SU-DHL-6 (cell line): ENCODE data around the gene TSC2.

Experiments used
- H2AFZ ChIP-seq: fragments of 200-600 bp; sonication (generic); 2 replicates; pipeline ENCODE4 v1.6.1; 2014; ENCODE audit warnings: low read depth, mild to moderate bottlenecking, moderate library complexity, mixed read lengths, antibody characterized with exemption, low read length; ENCODE audit not compliant: severe bottlenecking
- H3F3A ChIP-seq: fragments of 200-600 bp; shearing (Covaris generic); 2 replicates; pipeline ENCODE4 v1.6.0; 2016; ENCODE audit warnings: antibody characterized with exemption, mild to moderate bottlenecking; ENCODE audit not compliant: insufficient read depth
- H3K27ac ChIP-seq: fragments of 200-600 bp; sonication (generic); 2 replicates; pipeline ENCODE4 v1.5.1; 2016; ENCODE audit warnings: low read depth, mild to moderate bottlenecking, low read length, moderate library complexity, mixed read lengths
- H3K27me3 ChIP-seq: fragments of 200-600 bp; sonication (generic), shearing (Covaris generic); 2 replicates; pipeline ENCODE4 v1.6.0; 2014; ENCODE audit warnings: mild to moderate bottlenecking, low read length
- H3K36me3 ChIP-seq: fragments of 200-600 bp; sonication (generic); 2 replicates; pipeline ENCODE4 v1.6.1; 2014; ENCODE audit warnings: mild to moderate bottlenecking, low read length, mixed read lengths
- H3K4me2 ChIP-seq: fragments of 300-600, 200-600 bp; shearing (Covaris generic), sonication (generic); 2 replicates; pipeline ENCODE4 v1.6.0; 2014; ENCODE audit warnings: low read length, low read depth, mild to moderate bottlenecking; ENCODE audit not compliant: poor library complexity, severe bottlenecking
- H3K4me3 ChIP-seq: fragments of 200-600 bp; sonication (generic); 2 replicates; pipeline ENCODE4 v1.5.1; 2014; ENCODE audit warnings: antibody characterized with exemption, low read length, mild to moderate bottlenecking, mixed read lengths; ENCODE audit not compliant: insufficient read depth, poor library complexity, severe bottlenecking
- H3K79me2 ChIP-seq: fragments of 200-600 bp; sonication (generic); 2 replicates; pipeline ENCODE4 v1.6.1; 2014; ENCODE audit warnings: mild to moderate bottlenecking, low read length, moderate library complexity; ENCODE audit not compliant: insufficient read depth
- H3K9ac ChIP-seq: fragments of 200-600 bp; sonication (generic); 2 replicates; pipeline ENCODE4 v1.7.0; 2014; ENCODE audit warnings: mild to moderate bottlenecking, low read length
- H3K9me2 ChIP-seq: fragments of 200-600 bp; sonication (generic); replicated peaks from 2 replicates; pipeline ENCODE4 v1.6.1; 2014; ENCODE audit warnings: low read length; ENCODE audit not compliant: insufficient read depth
- H3K9me3 ChIP-seq: fragments of 200-600 bp; sonication (generic); 2 replicates; pipeline ENCODE4 v1.6.1; 2014; ENCODE audit warnings: low read length, mixed read lengths; ENCODE audit not compliant: insufficient read depth
- H4K20me1 ChIP-seq: fragments of 200-600 bp; sonication (generic); 2 replicates; pipeline ENCODE4 v1.6.1; 2014; ENCODE audit warnings: low read depth, mild to moderate bottlenecking, antibody characterized with exemption, low read length, moderate library complexity, mixed read lengths
- EZH2phosphoT487 ChIP-seq: fragments of 200-600 bp; sonication (generic), shearing (Covaris generic); conservative IDR thresholded peaks from 2 replicates; pipeline ENCODE4 v1.6.1; 2018; ENCODE audit warnings: mild to moderate bottlenecking, antibody characterized with exemption, low read length, moderate library complexity, mixed read lengths
- TF ChIP-seq, protein P1 (sequence below): fragments of 200-600 bp; sonication (generic); IDR thresholded peaks from one replicate; pipeline ENCODE4 v1.5.1; 2017; ENCODE audit warnings: antibody characterized with exemption, mild to moderate bottlenecking, low read length, moderate library complexity; ENCODE audit not compliant: insufficient read depth, poor library complexity, severe bottlenecking

TSC2 gene

DNA sequence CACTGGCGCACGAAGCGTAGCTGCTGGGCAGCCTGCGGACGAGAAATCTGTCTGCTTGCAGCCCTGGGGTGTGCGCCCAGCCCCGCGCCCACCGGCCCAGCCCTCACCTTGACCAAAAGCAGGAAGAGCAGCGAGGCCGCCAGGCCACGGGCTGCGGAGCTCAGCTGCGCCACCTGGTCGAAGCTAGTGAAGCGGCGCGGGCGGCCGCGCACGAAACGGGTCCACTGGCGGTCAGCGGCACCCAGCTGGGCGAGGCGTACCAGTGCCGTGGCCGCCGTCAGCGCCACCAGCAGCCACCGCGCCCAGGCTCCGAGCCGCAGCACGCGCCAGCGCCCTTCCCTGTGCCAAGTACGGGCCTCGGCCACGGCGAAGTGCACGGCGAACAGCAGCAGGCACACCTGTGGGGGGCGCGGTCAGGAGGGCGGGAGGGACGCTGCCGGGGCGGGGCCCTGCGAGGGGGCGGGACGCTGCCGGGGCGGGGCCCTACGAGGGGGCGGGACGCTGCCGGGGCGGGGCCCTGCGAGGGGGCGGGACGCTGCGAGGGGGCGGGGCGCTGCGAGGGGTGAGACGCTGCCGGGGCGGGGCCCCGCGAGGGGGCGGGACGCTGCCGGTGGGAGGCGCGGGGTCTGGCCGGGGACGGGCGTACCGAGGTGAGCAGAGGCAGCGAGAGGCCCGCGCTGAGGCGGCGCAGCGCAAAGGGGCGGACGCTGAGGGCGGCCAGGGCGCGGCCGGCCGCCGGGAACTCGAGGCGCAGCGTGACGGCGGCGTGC, 43.2 kb downstream of the TSC2 start:
- Histone ChIP-seq H2AFZ (no peak overlapping the region), H3K4me2 (no peak overlapping the region), H4K20me1 (no peaks in the 10 kb centered on the region), H3K9me2 (no peaks in the 10 kb centered on the region), H3K79me2 (no peaks in the 10 kb centered on the region), H3K9ac (no peak overlapping the region), H3K27me3 (no peaks in the 10 kb centered on the region), H3K36me3 (no peaks in the 10 kb centered on the region), H3K9me3 (no peaks in the 10 kb centered on the region), H3F3A (no peaks in the 10 kb centered on the region), H3K27ac (no peak overlapping the region), H3K4me3 (no peak overlapping the region)
- no peak for TF ChIP-seq EZH2phosphoT487
- TF ChIP-seq, protein P1, sequence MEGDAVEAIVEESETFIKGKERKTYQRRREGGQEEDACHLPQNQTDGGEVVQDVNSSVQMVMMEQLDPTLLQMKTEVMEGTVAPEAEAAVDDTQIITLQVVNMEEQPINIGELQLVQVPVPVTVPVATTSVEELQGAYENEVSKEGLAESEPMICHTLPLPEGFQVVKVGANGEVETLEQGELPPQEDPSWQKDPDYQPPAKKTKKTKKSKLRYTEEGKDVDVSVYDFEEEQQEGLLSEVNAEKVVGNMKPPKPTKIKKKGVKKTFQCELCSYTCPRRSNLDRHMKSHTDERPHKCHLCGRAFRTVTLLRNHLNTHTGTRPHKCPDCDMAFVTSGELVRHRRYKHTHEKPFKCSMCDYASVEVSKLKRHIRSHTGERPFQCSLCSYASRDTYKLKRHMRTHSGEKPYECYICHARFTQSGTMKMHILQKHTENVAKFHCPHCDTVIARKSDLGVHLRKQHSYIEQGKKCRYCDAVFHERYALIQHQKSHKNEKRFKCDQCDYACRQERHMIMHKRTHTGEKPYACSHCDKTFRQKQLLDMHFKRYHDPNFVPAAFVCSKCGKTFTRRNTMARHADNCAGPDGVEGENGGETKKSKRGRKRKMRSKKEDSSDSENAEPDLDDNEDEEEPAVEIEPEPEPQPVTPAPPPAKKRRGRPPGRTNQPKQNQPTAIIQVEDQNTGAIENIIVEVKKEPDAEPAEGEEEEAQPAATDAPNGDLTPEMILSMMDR = no peak

DNA sequence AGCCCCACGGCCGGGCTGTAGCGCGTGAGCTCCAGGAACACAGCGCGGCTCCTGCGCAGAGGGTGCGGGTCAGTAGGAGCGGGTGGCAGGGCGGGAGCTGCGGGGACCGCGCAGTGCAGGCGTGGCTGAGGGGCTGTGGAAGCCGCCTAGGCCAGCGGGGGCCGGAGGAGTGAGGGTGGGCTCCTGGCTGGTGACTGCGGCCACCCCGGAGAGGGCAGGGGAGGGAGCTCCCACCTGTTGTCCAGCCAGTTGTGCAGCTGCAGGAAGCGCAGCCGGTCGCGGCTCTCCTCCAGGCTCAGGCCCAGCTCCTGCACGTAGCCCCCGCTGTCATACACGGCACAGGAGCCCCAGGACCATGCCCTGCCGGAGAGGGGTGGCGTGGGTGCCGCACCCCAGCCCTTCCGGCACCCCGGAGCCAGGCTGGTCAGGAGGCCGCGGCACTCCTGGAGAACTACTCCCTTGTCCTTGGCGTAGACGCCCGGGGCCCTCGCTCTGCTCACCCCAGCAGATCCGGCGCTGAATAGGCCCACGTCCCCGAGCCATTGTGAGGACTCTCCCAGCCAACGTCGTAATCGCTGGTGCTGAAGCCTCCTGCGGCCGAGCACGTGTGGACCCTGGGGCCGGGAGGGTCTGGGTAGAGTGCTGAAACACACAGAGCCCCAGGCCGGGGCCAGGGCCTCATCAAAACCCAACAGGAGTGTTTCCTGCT, 43.9 kb downstream of the TSC2 start:
- TF ChIP-seq, protein P1 = no peak
- no peak for TF ChIP-seq EZH2phosphoT487

DNA sequence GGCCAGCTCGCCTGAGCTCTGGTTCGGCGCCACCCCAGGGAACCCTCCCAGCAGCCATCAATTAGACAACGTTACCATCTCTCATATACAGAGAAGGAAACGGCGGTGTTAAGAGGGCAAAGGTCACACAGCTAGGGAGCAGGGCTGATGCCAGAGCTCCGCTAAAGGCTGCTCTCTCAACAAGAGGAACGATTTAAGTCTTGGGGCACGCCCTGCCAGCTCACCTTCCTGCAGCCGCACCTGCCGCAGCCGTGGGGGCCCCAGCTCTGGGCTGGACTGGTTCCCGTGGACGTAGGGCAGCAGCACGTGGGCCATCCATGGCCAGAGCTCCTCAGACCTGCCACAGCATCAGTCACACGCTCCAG, 44.5 kb downstream of the TSC2 start:
- no peak overlapping the region for H2AFZ ChIP-seq
- TF ChIP-seq, protein P1 = no peak
- no peak for TF ChIP-seq EZH2phosphoT487
- no peak overlapping the region for H3K9ac ChIP-seq
- no peak overlapping the region for H3K4me3 ChIP-seq
- no peak overlapping the region for H3K4me2 ChIP-seq
- no peaks in the 10 kb centered on the region for H3K9me2 ChIP-seq
- H4K20me1 ChIP-seq = no peaks in the 10 kb centered on the region
- H3K27ac ChIP-seq = no peak overlapping the region
- no peaks in the 10 kb centered on the region for H3K36me3 ChIP-seq
- no peaks in the 10 kb centered on the region for H3F3A ChIP-seq
- H3K27me3 ChIP-seq = no peaks in the 10 kb centered on the region
- H3K79me2 ChIP-seq = no peaks in the 10 kb centered on the region
- no peaks in the 10 kb centered on the region for H3K9me3 ChIP-seq

More for the DNA sequence above, 43.9 kb downstream of the TSC2 start:
- Histone ChIP-seq H3K4me2 (no peak overlapping the region), H3K9ac (no peak overlapping the region), H3K27ac (no peak overlapping the region), H3F3A (no peaks in the 10 kb centered on the region), H3K27me3 (no peaks in the 10 kb centered on the region), H3K36me3 (no peaks in the 10 kb centered on the region), H3K9me3 (no peaks in the 10 kb centered on the region), H2AFZ (no peak overlapping the region), H3K9me2 (no peaks in the 10 kb centered on the region), H4K20me1 (no peaks in the 10 kb centered on the region), H3K4me3 (no peak overlapping the region), H3K79me2 (no peaks in the 10 kb centered on the region)
